ENCODE measurements around the gene DSCAML1.

The DSCAML1 gene

GRCh38 chr11:117796872-117797529, at the start of gene DSCAML1:
DSCAML1 (minus strand) TSS chr11:117797216; CDS start chr11:117797079, 137 bp downstream.
- no peak for DNase-seq

GRCh38 chr11:117843666-117844484, 46.9 kb upstream of the DSCAML1 start:
- DNase-seq, result no peak

GRCh38 chr11:117842131-117842941, 45.3 kb upstream of the DSCAML1 start:
- DNase-seq, result no peak

- DNase-seq, result no peak
Measured at GRCh38 chr11:117841551-117842031, 44.6 kb upstream of the DSCAML1 start.

GRCh38 chr11:117840881-117841550, 44.0 kb upstream of the DSCAML1 start:
- no peak for DNase-seq

- DNase-seq, result no peak
Measured at GRCh38 chr11:117839936-117840813, 43.2 kb upstream of the DSCAML1 start.

- DNase-seq, result no peak
Measured at GRCh38 chr11:117839380-117839881, 42.4 kb upstream of the DSCAML1 start.

- DNase-seq, result no peak
Measured at GRCh38 chr11:117838901-117839300, 41.9 kb upstream of the DSCAML1 start.

- DNase-seq, result no peak
Measured at GRCh38 chr11:117837791-117838190, 40.8 kb upstream of the DSCAML1 start.

GRCh38 chr11:117837070-117837776, 40.2 kb upstream of the DSCAML1 start:
- DNase-seq, result no peak

GRCh38 chr11:117836077-117836960, 39.3 kb upstream of the DSCAML1 start:
- no peak for DNase-seq

- no peak for DNase-seq
Measured at GRCh38 chr11:117835576-117835975, 38.6 kb upstream of the DSCAML1 start.

- DNase-seq, result no peak
Measured at GRCh38 chr11:117834838-117835443, 37.9 kb upstream of the DSCAML1 start.

GRCh38 chr11:117834068-117834810, 37.2 kb upstream of the DSCAML1 start:
- no peak for DNase-seq

- DNase-seq, result no peak
Measured at GRCh38 chr11:117833401-117833891, 36.4 kb upstream of the DSCAML1 start.

- DNase-seq, result no peak
Measured at GRCh38 chr11:117832511-117832910, 35.5 kb upstream of the DSCAML1 start.

GRCh38 chr11:117831661-117832415, 34.8 kb upstream of the DSCAML1 start:
- DNase-seq, result no peak

Measured in GF-D8 (cell line).